ENCODE results near the gene CMC4.

Gene CMC4, protein sequence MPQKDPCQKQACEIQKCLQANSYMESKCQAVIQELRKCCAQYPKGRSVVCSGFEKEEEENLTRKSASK

DNA sequence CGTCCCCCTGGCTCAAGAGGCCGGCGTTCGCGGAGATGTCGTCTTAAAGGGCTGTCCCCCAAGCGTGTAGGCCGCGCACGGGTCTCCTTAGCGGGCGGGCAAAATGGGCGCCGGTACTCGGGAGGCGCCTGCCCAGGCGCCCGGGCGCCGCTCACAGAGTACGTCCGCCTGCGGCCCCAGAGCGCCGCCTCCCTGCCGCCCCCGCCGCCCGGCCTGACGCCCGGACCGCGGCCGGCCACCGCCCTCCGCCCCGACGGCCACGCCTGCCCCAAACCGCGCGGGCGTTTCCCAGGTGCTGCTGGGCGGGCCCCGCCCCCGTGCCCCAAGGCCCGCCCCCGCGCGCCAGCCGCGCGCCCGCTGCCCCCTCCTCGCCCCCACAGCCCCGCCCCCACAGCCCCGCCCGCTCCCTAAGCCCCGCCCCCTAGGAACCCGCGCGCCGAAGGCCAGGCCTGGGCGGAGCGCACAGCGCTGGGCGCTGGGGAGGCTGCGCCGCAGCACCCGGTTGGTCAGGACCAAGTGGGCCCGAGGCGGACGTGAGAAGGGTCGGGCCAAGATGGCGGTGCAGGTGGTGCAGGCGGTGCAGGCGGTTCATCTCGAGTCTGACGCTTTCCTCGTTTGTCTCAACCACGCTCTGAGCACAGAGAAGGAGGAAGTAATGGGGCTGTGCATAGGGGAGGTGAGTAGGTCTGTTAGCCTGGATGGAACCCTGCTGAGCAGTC lies at the start of gene CMC4, which contains the start of the genes BRCC3 and MTCP1:
CMC4 (minus strand) TSS at position 162 of the 719 bp plus-strand sequence. CDS start 7,113 bp downstream, outside the sequence.
BRCC3 (plus strand) TSS at position 534 of the 719 bp plus-strand sequence; CDS start at position 554, 20 bp downstream.
MTCP1 (minus strand) TSS at position 162 of the 719 bp plus-strand sequence. CDS start 5,126 bp downstream, outside the sequence.
- peak; percentile 87 to 92 for DNase-seq

DNA sequence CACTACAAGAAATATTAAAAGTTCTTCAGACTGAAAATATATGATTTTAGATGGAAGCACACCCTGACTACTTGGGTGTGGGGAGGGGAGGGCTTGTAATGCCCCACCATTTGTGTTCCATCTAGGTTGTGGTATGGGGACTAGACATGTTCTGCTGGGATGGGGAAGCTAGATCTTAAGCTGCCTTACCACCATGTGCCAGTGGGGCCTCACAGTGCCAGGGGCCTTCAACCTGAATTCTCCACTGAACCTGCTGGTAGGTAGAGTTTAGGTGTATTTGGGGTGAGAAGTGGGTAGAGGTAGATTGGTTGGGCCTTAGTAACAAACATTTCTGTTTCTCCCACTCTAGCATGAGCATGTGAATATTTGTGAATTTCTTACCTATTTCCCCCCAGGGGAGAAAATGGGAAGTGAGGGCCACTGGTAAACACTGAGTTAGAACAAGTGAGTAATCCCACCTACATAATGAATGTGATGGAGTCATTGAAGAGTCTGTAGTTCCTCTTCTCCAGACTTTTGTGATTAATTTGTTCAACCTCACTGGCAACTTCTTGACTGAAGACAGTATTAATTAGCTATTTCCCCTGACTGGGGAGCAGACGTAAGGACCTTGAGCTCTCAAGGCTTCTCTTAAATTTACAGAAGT lies 44.4 kb upstream of the CMC4 start:
- DNase-seq, result no peak

DNA sequence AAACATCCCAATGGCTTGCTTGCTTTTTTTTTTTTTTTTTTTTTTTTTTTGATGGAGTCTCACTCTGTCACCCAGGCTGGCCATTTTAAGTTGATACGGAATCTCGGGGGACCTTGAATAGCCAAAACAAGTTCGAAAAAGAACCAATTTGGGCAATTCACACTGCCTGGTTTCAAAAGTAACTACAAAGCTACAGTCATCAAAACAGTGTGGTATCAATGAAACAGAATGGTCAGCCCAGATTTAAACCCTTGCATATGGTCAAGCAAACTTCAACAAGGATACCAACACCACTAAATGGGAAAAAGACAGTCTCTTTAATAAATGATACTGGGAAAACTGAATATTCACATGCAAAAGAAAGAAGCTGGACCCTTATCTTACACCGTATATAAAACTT lies 42.2 kb upstream of the CMC4 start:
- no peak for DNase-seq

DNA sequence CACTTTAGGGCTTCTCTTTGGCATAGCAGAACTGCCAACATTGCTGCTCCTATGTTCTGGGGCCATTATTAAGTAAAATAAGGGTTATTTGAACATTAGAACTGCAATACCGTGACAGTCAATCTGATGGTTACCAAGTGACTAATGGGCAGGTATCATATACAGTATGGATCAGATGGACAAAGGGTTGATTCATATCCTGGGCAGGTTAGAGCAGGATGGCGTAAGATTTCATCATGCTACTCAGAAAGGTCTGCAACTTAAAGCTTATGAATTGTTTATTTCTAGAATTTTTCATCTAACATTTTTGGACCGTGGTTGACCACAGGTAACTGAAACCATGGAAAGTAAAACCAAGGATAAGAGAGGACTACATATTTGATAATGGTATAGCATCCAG lies 41.2 kb upstream of the CMC4 start:
- DNase-seq, result no peak

DNA sequence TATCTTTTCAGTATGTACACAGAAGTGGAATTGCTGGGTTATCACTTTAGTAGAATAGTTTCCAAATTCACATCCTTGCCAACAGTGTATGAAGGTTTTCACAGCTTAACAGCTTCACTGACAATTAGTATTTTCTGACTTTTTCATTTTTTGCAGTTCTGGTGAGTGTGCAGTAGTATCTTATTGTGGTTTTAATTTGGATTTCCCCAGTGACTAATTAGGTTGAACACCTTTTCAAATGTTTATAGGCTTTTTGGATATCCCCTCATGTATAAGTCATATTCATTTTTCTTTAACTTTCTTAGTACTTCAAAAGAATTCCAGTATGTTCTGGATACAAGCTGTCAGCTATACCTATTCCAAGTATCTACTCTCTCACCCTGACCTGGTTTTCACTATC lies 37.5 kb upstream of the CMC4 start:
- no peak for DNase-seq

DNA sequence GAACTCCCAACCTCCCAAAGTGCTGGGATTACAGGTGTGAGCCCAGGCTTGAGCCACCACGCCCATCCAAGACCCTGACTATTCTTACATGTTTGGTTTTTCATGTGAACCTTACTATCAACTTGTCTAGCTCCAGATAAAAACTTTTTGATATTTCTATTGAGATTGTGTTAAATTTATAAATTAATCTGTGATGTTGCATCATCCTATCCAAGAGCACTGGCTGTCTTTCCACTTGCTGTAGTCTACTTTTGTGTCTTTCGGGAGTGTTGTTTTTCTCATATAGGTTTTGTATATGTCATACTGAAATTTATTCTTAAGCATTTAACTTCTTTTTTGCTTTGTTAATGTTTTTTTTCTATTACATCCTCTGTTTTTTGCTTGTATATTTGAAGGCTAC lies 35.0 kb upstream of the CMC4 start:
- DNase-seq, result no peak

DNA sequence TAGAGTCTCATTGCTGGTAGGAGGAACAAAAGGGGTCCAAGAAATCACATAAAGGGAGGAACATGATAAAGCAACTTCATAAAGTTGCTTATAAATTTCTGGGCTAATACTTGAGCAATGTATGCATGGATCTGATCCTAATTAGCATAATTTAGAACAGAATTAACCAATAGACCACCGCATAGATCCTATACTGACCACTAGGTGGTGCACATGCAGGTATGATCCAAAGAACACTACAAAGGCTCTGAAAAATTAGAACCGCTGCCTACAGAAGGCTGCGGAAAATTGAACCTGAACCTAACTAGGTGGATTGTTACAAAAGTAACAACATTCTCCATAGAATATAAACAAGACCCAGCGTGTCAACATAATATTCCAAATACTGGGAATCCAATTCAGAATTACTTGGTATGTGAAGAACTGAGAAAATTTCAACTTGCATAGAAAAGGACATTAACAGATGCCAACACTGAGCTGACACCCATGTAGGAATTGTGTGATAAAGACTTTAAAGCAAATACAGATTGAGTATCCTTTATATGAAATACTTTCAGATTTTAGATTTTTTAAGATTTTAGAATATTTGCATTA lies 23.6 kb upstream of the CMC4 start:
- DNase-seq, result peak; percentile 3 to 62

DNA sequence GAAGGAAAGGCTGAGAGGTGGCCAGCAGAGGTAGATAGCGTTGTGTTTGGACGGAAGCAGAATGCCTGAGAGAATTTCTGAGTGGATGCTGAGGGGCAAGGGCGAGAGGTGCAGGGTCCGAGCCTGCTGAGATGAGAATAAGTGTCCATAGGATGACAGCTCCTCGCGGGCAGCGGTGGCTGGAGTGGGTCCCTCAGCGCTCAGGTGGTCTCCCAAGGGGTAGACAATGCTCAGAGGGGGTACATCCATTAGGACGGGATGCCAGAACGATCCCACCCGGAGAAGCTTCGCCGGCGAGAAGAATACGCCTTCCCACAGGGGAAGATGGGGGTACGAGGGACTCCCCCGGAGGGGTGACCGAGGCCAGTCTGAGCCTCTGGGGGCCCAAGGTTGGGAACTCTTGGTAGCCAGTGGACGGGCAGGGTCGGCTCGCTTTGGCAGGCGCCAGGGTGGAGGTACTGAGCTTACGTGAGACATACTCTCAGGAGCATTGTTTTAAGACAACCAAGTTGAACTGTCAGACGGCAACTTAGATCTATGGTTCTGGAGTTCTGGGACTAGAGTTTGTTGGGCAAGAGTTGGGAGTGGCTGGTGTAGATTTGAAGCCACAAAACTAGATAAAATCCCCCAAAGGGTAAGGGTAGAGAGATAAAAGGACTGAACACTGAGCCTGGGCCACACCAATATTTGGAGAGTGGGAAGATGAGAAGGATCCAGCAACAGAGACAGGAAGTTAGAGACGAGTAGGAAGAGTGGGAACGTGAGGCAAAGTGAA lies 16.2 kb upstream of the CMC4 start:
- DNase-seq, result no peak

DNA sequence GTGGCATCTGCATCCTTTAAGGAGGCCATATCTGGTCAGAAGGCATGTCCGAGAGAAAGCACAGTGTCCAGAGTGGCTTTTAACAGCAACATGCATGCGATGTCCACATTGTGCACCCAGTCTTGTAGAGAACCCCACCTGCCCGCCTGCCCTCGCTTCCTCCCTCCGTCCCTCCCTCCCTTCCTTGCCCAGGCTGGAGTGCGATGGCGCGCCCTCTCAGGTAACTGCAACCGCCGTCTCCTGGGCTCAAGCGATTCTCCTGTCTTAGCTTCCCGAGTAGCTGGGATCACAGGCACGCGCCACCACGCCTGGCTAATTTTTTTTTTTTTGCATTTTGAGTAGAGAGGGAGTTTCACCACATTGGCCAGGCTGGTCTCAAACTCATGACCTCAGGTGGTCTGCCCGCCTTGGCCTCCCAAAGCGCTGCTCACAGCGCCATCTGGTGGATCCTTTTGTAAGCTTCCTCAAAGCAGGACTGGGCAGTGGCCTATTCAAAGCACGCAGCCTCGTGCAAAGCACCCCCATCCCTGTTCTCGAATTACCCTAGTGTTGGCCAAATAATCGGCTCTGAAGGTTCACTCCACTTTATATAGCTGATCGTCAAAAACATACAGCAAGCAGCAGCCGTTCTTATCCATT lies 15.4 kb upstream of the CMC4 start:
- peak in 1 of 2 experiments; percentile 11 for DNase-seq

DNA sequence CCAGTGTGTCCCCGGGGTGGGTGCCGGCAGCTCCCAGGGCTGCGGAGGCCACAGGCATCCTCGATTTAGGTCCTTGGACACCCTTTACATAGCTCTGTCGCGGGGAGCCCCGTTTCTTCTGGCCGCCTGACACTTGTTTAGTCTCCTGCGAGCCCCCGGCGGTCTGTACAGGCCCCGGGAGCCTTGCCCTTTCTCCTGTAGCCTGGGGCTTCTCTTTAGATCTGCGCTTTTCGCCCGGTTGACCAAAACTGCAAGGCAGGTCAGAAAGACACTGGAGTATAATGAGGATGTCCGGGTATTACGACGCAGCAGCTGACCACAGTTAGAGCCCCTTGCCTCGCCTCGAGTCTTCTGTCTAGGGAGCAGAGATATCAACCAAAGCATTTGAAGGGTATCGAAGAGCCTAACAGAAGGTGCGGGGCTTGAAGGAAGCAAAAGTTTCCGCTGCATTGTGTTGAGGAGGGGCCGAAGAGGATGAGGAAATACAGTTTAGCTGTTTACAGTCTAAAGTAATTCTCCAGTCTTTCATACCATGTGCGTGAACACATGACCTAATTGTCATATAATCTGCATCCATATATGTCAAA lies 851 bp upstream of the CMC4 start:
- peak; percentile 23 to 38 for DNase-seq

DNA sequence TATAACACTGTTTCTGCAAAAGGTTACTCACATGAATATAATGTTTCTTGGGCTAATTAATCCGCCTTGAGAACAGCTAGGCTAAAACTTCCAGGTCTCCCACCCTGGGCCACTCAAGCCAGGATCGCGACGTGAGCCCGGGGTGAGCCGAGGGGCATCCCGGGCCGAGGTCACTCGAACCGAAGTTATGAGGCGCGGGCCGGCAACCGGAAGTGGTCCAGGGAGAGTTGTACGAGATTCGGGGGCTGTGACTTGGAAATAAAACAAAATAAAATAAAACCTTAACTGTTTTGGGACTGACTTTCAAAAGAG lies 317 bp downstream of the CMC4 start:
- DNase-seq, result no peak

DNA sequence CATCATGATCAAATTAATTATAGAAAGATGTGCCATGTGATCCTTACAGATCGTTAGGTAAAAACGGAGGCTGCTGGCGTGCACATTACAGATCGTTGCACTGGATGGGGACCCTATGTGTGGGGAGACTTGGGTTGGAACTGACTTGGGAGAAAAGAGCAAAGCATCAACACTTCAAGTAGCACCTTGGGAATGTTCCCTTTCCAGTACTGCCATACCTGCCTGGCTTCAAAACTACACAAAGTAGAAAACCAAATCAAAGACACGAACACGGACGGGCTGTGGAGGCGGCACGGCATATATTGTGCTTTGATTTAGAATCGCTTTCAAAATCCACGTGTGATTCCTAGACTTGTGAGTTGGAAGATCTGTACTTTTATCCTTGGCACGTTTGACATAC lies 898 bp downstream of the CMC4 start:
- peak in 1 of 2 experiments; percentile 23 for DNase-seq

DNA sequence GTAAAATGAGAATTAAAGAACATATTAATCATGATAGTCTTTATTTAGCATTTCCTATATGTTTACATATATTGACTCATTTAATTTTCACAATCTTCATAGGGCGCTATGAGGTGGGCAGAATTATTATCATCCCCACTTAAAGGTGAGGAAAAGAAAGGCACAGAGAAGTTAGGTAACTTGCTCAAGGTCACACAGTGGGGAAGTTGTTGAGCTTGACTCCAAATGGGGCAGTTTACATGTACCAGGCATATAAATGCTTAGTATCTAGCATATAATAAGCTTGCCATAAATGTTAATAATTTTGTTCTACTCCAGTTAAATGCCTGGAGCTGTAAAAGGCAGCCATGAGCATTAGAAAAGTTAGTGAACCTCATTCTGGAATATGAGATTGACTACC lies 1.5 kb downstream of the CMC4 start:
- no peak for DNase-seq

DNA sequence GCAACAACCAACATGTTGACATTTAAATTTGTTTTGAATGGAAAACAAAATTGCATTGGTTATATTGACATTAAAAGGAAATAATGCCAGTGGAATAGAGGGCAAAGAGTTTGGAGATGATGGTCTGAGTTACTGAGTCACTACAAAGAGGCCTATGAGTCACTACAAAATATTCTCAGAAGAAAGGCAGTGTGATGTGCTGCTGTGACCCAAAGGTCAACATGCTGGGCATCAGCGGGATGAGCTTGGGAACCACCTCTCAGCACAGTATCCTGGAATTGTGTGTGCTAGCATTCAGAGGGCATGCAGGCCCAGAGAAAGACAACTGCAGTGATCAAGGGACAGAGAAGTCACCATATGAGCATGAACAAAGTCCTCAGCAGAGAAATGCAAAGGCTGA lies 2.8 kb downstream of the CMC4 start:
- DNase-seq, result no peak

DNA sequence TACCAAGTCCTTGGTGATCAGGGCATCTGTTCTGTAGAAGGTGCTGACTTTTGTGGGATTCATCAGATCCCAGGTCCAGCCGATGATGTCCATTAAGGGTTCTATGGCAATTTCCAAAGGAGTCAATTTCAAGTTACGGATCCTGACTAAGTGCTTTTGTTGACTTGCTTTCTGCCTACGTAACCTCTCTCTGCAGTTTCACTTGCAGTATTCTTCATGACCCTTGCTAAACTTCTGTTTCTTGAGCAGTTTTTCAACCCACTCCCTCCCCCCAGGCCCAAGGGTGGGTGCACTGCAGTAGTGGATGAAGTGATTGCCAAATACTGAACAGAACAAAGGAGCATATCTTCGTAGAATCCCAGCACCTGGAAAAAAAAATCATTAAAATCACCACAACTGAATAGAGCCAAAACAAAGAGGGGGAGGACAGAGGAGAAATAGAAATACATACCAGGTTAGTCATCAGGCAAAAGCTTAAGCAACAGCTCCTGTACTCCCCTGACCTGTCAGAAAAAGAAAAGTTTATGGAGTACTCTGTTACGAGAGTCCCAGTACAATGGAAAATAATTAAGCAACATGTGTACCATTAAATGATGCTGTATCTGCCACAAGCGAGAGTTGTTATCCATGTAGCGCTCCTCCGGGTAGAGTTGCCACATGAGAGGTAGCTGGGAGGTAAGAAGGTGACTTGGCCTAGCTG lies 5.8 kb downstream of the CMC4 start:
- DNase-seq, result no peak

DNA sequence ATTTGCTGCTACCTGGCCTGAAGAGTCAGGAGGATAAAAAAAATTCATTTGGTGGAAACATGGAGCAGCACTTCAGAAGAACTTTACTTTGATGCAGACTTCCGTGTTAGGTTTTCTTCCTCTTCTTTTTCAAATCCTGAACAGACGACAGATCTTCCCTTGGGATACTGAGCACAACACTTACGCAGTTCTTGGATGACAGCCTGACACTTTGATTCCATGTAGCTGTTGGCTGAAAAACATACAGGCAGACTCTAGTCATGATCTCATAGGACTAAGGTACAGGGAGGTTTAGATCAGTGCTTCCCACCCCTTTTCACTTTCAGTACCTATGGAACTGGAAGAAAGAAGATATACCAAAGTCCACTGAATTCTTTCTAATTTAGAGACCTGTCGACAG lies 9.2 kb downstream of the CMC4 start:
- no peak for DNase-seq

DNA sequence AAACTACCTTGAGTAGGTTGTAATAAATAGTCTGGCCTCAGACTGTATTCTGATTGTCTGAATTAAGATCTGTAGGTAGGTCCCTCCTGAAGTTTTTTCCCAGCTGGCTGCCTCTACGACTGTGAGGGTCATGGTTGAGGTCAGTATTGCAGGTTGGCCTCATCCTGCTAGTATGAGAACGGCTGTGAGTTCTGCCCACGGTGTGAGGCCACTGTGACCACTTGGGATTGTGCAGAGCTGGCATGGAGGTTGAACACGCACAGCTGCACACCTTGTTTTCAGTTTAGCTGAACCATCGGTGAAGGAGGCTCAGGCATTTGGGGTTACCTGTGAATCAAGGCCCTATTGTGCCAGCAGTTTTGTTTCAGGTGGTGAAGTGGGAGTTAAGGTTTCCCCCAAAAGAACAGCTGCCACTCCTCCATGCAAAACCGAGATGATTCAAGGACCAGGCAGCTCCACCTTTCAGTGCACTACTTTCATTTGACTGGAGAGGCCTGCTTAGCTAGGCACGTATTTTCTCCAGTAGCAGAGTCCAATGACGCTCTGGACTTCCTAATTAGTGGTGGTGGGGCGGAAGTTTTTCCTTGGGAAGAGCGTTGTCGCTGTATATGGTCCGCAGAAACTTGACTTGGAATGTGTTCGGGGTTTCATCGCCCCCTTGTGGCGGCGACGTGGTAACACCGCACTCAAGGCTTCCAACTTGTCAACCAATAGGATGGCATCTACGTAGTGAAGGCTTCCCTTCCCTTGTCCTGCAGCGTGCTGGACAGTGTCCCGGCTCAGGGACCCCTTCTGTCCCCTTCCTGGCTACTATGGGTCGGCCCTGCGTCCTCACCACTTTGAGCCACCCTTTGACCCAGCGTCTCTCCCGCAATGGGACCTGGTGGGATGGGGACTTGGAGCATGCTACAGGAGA lies 13.8 kb downstream of the CMC4 start:
- DNase-seq, result peak; percentile 13 to 51

DNA sequence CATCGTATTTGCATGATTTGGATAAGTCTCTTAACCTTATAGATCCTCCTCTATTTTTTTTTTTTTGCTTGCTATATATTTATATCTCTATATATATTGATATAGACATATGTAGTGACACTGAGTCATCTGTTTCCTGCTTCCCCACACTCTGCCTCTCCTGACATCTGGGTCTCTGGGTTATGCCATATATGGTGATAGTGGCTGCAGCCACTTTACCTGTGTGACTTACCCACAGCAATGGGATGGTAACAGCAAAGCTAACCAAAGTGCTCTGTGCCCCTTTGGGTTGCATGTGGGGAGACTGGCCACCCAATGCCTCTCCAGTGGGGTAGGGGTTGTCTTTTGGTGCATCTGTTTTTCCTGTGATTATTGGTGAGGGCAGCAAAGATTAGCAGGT lies 14.5 kb downstream of the CMC4 start:
- DNase-seq, result no peak

DNA sequence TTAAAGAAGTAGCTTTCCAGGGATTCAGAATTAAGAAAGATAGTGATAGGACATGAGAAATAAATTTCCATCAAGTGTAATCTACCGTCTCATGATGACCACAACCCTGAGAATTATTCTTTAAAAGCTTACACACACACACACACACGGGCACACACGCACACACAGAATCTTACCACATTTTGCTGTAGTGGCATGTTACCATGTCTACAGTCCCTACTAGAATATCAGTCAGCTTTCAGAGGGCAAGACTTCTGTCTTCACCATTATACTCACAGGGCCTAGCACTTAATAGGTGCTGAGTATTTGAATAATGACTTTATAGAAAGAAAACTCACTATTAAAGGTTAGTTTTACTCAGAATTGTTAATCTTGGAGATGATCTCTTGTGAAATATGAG lies 15.4 kb downstream of the CMC4 start:
- DNase-seq, result no peak

DNA sequence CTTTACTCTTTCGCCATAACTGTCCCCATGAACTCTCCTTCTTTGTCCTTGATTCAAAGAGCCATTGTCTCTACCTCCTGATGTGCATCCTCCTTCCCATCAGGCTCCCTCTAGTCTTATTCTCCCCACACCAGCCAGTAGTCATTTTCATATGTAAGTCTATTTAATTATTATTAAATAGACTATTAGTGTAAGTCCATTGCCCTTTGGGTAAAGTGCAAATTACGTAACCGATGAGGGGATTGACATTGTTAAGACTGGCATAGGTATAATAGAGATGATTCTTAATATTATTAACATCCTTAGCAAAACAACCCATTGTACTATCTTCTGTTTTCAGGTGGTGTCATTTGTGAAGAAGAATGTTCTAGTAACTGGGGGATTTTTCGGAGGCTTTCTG lies 16.7 kb downstream of the CMC4 start:
- no peak for DNase-seq

DNA sequence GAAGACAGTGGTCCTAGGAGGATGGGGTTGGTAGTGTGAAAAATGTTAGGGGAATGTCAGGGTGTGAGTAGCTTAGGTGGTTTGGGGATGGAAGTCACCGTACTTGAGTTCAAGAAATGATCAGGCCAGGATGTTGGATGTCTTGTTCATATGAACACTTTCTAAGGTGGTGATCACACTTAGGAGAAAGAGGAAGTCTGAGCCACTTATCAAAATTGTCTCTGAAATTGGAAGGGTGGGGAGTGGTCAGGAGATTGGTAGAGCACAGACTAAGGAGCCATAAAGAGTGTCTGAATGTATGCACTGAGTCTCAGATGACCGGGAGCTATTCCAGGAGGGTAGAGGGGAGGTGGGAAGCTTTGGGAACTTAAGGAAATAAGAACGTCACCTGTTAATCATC lies 17.3 kb downstream of the CMC4 start:
- no peak for DNase-seq

All from NCI-H524 (cell line).